Gastrocnemius medialis (tissue), 4 donors: Measurements from ENCODE around the gene EMC6. TPM values are rescaled to one million over a fixed set of nuclear protein-coding genes. Genes with fewer than 3 reads are reported as not detected.
A peak's percentile ranks its signal among the peaks of the same experiment; 100 is the strongest.

Source experiments
- ATAC-seq, 2 donors: fragments of 150-250 bp; one replicate each; pipeline ENCODE4 v1.9.1; 2016
- DNase-seq, 2 donors: peaks; one replicate each; pipeline ENCODE4 v3.0.0-alpha.2; 2019
- H3K27ac ChIP-seq, 4 donors: fragments of 200-600 bp; sonication (generic); 1 replicate in 1 of 4; 2 replicates in 3 of 4; pipeline ENCODE4 v1.5.1; 2016 to 2018; ENCODE audit warnings: mild to moderate bottlenecking in 2 of 4, moderate library complexity in 1 of 4
- H3K27me3 ChIP-seq, 3 donors: fragments of 200-600 bp; sonication (generic) in 2 of 3; 1 replicate in 1 of 3; 2 replicates in 2 of 3; pipeline versions ENCODE4 v1.5.1 to v1.6.0; 2016 to 2019; ENCODE audit warnings: mild to moderate bottlenecking in 1 of 3, moderate library complexity in 1 of 3
- H3K36me3 ChIP-seq, 2 donors: fragments of 200-600 bp; sonication (generic) in 1 of 2; one replicate each; pipeline ENCODE4 v1.5.1; 2017 to 2018
- H3K4me1 ChIP-seq, 2 donors: fragments of 200-600 bp; sonication (generic) in 1 of 2; one replicate each; pipeline ENCODE4 v1.5.1; 2016 to 2017; ENCODE audit warnings: mild to moderate bottlenecking in 2 of 2
- H3K4me3 ChIP-seq, 4 donors: fragments of 200-600 bp; sonication (generic) in 3 of 4; 1 replicate in 1 of 4; 2 replicates in 3 of 4; pipeline ENCODE4 v1.5.1; 2016 to 2019; ENCODE audit warnings: mild to moderate bottlenecking in 2 of 4
- H3K9me3 ChIP-seq, 3 donors: fragments of 200-600 bp; sonication (generic) in 2 of 3; 1 replicate in 1 of 3; 2 replicates in 2 of 3; pipeline ENCODE4 v1.5.1; 2016 to 2019
- CTCF ChIP-seq, 5 experiments: fragments of 450-650 bp in 3 of 5; fragments of 200-600 bp in 2 of 5; sonication (generic) in 2 of 5; IDR thresholded peaks in 4 of 5; conservative IDR thresholded peaks in 1 of 5; 1 replicate in 4 of 5; 2 replicates in 1 of 5; pipeline ENCODE4 v1.5.1; 2016 to 2019; ENCODE audit warnings: antibody characterized with exemption in 5 of 5, mild to moderate bottlenecking in 3 of 5, moderate library complexity in 3 of 5
- POLR2A ChIP-seq, 2 donors: fragments of 450-650 bp; IDR thresholded peaks; one replicate each; pipeline ENCODE4 v1.6.1; 2017; ENCODE audit warnings: antibody characterized with exemption in 2 of 2, mild to moderate bottlenecking in 2 of 2, moderate library complexity in 2 of 2
- in situ Hi-C, 4 donors: fragments of 200-750 bp; cut with MboI; loops; one replicate each; pipeline versions ENCODE4 v1.15.0 to v1.8.0; 2017; ENCODE audit warnings: low sequenced_read_pairs in 4 of 4
- intact Hi-C: fragments of 100-400 bp; cut with DNase I; formaldehyde crosslinking; loops from one replicate; pipeline ENCODE4 v1.15.1; 2023; ENCODE audit warnings: low total_unique reads
- total RNA-seq, 4 donors: library from RNA; depleted of rRNA; stranded (reverse); fragments of >200 nt; gene quantifications; one replicate each; pipeline versions ENCODE4 v1.1.0 to v1.2.3, GENCODE V29; 2016

Gene EMC6
- total RNA-seq, 4 donors from 2014 or later = 40.6 to 73.8 (median 54.5) TPM

- intact Hi-C loops (loop anchor here (1.0 to 10.0 kb wide), 4 partner anchors 32 to 1848 kb away; partner anchors contain the start of genes DERL2, EMC6, MIS12 and TAX1BP3), in situ Hi-C loops (no loop called here)
- no peaks in the 10 kb centered on the region for H3K27me3 ChIP-seq
- ATAC-seq = peak; percentile 89
- H3K4me1 ChIP-seq = peaks cover 40 to 45% of the 10 kb centered on the region in 2 donors
- no peaks in the 10 kb centered on the region for H3K9me3 ChIP-seq
- peak within 1 kb of the TSS; percentile 82 to 100 (median 90) for H3K4me3 ChIP-seq
- H3K36me3 ChIP-seq = no peaks in the 10 kb centered on the region
- peak within 1 kb of the TSS; percentile 90 to 99 (median 96) for H3K27ac ChIP-seq
- DNase-seq = peak; percentile 96 to 97
- TF ChIP-seq CTCF (IDR thresholded peaks at IDR 0.05 in 4 of 5, conservative IDR thresholded peaks at IDR 0.05 in 1 of 5) (peak in 1 of 5 experiments; percentile 17), POLR2A (IDR thresholded peaks at IDR 0.05) (peak; percentile 79 to 81)
These were observed 32.3 kb upstream of the EMC6 start, which contains the start of the genes CTNS and SHPK for GRCh38 chr17:3636154-3636907. Gene CTNS (plus strand): TSS chr17:3636760. CDS start chr17:3640207, 3,447 bp downstream. Gene SHPK (minus strand): TSS chr17:3636250. CDS start chr17:3636219, 31 bp downstream.

GRCh38 chr17:3636908-3637373 lies 31.7 kb upstream of the EMC6 start:
- DNase-seq (no peak), ATAC-seq (peak; percentile 1 to 2)
- no peaks in the 10 kb centered on the region for H3K9me3 ChIP-seq
- H3K36me3 ChIP-seq = peaks cover 0 to 5% of the 10 kb centered on the region in 2 donors
- H3K27ac ChIP-seq = peak overlapping the region; percentile 90 to 99 (median 96)
- intact Hi-C loops = loop anchor here (1.0 to 10.0 kb wide), 4 partner anchors 31 to 1848 kb away; partner anchors contain the start of genes DERL2, EMC6, MIS12 and TAX1BP3
- H3K27me3 ChIP-seq = no peaks in the 10 kb centered on the region
- TF ChIP-seq POLR2A (IDR thresholded peaks at IDR 0.05) = peak in 1 of 2 donors; percentile 34
- no peak for TF ChIP-seq CTCF (IDR thresholded peaks at IDR 0.05 in 4 of 5, conservative IDR thresholded peaks at IDR 0.05 in 1 of 5)
- in situ Hi-C loops = no loop called here
- H3K4me1 ChIP-seq = peaks cover 40 to 45% of the 10 kb centered on the region in 2 donors
- H3K4me3 ChIP-seq = peak overlapping the region; percentile 82 to 100 (median 85)

GRCh38 chr17:3639981-3640596 lies 28.5 kb upstream of the EMC6 start:
- peak in 1 of 2 donors; percentile 54 for TF ChIP-seq POLR2A (IDR thresholded peaks at IDR 0.05)
- TF ChIP-seq CTCF (IDR thresholded peaks at IDR 0.05 in 4 of 5, conservative IDR thresholded peaks at IDR 0.05 in 1 of 5) = no peak
- Histone ChIP-seq H3K9me3 (no peaks in the 10 kb centered on the region), H3K4me3 (no peak overlapping the region), H3K36me3 (peaks cover 0 to 30% of the 10 kb centered on the region in 2 donors), H3K27me3 (no peaks in the 10 kb centered on the region), H3K27ac (peak overlapping the region; percentile 74 to 81 (median 78)), H3K4me1 (peaks cover 24 to 33% of the 10 kb centered on the region in 2 donors)
- in situ Hi-C loops (no loop called here), intact Hi-C loops (loop anchor here (2.0 to 10.0 kb wide), 3 partner anchors 83 to 1845 kb away; partner anchors contain the start of genes DERL2, HASPIN and MIS12)
- ATAC-seq = peak; percentile 16 to 41
- DNase-seq = peak; percentile 45 to 62

GRCh38 chr17:3641014-3641413 lies 27.6 kb upstream of the EMC6 start:
- Histone ChIP-seq H3K9me3 (no peaks in the 10 kb centered on the region), H3K4me1 (peaks cover 21 to 30% of the 10 kb centered on the region in 2 donors), H3K4me3 (no peak overlapping the region), H3K27ac (peak overlapping the region; percentile 74 to 81 (median 78)), H3K27me3 (no peaks in the 10 kb centered on the region), H3K36me3 (peaks cover 0 to 33% of the 10 kb centered on the region in 2 donors)
- in situ Hi-C loops (no loop called here), intact Hi-C loops (loop anchor here (2.0 kb wide), 1 partner anchor 82 kb away; the partner anchor contains the start of gene HASPIN)
- DNase-seq (no peak), ATAC-seq (no peak)
- no peak for TF ChIP-seq POLR2A (IDR thresholded peaks at IDR 0.05)
- no peak for TF ChIP-seq CTCF (IDR thresholded peaks at IDR 0.05 in 4 of 5, conservative IDR thresholded peaks at IDR 0.05 in 1 of 5)
